Measurements from ENCODE around the gene SYP.
A peak's percentile ranks its signal among the peaks of the same experiment; 100 is the strongest.

SYP gene

DNA sequence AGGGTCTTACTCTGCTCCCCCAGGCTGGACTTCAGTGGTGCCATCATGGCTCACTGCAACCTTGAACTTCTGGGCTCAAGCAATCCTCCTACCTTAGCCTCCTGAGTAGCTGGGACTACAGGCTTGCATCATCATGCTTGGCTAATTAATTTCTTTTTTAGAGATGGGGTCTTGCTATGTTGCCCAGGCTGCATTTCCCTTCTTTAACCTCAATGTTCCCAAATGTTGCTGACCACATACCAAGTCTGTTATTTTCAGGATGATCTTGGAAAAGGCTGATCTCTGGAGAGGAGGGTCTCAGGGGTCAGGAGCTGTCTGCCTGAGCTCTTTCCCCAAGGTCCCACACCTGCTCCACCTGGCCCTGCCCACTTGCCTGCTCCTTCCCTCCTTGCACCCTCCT, 20.1 kb upstream of the SYP start:
- DNase-seq: no peak

DNA sequence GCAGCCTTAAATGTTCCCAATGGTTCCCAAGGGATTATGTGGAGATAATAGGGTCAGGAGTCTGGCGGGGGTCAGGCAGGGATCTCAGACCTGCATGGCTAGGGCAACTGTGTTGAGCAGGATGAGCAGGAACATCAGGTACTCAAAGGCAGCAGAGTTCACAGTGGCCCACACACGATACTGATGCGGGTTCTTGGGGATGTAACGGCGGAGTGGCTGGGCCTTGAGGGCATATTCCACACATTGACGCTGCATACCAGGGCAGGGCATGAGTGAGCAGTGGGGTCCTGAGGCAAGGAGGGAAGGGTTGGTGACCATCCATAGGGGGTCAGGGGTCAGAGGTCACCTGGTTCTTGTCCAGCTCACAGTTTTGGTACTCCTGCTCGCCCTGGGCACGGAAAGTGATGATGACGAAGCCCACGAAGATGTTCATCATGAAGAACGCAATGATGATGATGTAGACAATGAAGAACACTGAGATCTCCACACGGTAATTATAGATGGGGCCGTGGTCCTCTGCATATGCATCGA, 15.1 kb upstream of the SYP start:
- DNase-seq: no peak

DNA sequence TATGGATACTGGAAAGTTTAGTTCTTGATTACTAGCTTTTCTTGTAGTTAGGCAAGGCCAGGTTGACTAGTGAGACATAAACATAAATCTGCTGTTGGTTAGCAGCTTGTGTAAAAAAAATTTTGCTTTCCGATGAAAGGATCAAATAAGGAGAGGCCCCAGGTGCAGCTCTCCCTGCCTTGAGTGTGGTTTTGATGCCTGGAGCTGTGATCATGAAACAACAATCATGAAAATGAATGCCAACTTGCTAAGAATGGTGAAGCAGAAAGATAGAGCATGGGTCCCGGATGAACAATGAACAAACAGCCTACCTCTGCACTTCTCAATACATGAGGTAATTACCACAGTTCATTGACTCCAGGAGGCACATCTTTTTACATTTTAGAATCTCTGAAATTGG, 14.4 kb upstream of the SYP start:
- no peak for DNase-seq

DNA sequence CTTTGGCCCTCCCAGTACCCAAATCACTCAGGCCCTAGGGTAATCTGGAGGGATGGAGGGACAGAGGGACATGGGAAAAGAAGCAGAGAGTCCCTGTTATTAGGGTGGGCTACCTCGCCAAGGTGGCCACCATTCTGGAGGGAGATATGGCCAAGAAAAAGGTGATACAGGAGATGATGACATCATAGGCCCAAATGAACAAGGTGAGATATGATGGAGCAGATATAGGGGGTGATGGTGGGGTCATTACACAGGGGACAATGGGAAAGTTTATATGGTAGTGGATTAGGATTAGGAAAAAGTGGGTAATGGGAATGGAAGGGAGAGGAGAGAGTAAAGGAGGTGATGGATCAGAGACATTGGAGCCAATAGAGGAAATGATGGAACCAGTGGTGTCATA, 12.9 kb upstream of the SYP start:
- DNase-seq: no peak

DNA sequence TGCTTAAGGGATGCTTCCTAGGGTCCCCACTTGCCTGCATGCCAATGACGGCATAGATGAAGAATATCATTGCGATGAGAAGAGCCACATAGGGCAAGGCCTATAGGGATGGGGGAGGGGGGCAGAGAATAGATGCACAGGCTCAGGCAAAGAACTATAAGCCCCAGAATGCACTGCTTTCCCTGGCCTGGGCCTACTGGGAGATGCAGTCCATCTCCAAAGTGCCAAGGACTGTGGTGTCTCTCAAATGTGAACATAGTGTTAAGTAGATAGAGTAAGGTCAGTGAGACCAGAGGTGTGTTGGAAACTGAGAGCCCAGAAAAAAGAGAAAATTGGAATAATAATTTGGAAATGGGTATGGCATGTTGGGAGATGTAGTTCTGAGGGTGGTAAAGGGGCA, 12.2 kb upstream of the SYP start:
- no peak for DNase-seq

DNA sequence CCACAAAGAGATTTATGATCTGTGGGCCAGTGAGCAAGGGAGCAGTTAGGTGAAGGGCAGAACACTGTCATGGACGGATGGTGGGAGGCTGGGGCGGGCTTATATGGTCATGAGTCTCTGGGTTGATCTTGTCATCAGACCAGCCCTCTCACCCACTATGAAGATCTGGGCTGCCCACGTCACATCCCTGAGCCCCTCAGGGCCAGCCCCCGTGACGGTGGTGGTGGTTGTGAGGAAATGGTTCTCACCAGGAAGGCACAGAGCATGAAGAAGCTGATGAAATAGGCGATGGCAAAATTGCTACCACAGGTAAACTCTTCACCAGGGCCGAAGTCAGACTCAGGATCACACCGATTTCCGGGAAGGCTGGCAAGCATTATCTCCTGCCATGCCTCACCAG, 11.1 kb upstream of the SYP start:
- DNase-seq: no peak

DNA sequence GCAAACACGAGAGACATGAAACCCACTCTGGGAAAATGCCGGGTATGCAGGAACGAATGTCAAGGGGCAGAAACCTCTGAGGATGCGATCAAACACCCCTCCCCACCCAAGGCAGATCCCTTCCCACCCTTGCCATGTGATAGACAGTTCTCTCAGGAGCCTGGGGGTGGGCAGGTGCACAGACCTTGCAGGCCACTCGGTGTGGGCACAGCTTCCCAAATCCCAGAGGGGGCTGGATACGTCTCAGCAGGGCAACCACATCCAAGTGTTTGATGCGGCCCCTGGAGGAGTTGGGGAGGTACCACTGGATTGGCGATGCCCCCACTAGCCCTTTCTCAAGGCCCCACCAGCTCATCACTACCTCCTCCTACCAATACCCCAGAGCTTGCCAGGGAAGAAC, 10.4 kb upstream of the SYP start:
- no peak for DNase-seq

DNA sequence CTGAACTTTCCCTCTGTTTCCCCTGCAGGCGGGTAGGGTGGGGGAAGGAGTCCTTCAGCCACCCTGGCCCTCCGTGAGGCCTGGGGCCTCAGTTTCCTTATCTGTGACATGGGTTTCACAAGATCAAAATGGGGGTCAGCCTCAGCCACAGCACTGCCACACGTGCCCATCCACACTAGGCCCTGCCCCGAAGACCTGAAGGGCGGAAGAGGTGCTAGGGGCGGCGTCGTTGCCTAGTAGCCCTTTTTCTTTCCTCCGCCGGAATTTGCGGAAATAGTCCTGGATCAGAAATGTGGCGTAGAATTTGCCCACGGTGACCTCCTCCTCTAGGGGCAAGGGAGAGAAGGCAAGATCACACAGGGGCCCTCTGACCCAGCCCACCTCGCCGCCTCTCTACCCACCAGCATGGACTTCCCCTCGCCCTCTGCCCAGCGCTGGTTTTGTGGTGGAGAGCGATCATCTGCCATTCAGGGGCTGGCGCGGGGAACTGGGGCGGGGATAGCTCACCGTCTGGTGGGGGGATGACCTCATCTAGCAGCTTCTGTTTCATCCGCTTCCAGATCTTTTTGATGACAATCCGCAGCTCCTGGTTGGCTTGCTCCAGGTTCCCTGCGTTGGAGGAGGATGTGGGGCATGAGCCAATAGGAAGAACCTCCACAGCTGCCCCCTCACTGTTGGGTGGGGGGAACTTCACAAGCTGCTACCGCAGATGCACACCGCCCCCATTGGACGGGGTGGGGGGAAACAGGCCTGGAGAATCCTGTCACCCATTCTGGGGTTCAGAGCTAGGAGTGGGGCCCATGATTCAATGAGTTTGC, 9.7 kb upstream of the SYP start:
- DNase-seq: no peak

DNA sequence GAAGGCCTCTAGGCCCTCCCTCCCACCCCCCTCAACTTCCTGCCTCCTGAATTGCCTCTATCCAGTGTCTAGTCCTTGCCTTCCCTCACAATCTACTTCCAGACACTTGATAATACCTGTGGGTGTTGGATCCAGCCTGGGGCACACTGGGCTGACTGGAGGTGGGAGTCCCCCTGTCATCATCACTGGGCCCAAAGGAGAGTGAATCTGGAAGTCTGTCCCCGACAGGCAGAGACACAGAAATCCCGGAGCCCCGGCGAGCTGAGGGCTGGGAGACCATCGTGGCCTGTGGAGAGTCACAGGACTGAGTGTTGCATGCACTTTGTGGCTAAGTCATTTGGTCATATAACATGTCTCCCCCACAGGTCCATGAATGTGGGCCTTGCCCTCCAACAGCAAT, 8.4 kb upstream of the SYP start:
- DNase-seq: no peak

DNA sequence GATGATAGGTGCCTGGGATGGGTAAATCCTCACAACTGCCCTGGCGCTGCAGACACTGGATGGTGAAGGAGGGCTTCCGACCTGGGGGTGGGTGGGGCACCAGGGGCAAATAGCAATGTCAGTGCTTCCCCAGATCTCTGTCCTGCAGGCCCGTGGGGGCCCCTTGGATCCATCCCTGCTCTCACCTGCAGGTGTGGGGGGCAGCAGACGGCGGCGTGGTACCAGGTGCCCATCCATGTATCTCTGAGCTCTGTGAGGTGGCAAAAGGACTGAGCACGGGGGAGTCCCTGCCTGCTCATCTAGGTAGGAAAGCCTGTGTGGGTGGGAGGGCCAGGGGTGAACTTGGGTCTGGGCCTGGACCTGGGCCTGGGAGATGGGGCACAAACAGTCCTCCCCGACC, 6.5 kb upstream of the SYP start:
- DNase-seq: no peak

DNA sequence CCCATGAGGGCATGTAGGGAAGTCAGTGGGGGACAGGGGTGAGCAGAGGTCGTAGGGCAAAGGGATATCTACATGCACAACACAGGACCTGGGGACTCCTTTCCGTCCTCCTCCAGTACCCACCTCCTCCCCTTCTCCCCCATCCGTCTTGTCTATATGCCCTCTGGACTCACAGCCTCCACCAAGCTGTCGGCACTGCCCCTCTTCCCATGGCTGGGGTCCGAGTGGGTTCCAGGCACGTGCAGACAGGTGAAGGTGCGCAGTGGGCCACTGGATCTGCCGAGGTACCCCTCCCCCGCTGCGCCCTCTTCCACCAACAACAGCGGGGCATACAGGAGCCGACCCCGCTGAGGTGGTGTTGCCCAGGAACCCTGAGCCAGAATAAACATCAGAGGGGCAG, 5.5 kb upstream of the SYP start:
- no peak for DNase-seq

DNA sequence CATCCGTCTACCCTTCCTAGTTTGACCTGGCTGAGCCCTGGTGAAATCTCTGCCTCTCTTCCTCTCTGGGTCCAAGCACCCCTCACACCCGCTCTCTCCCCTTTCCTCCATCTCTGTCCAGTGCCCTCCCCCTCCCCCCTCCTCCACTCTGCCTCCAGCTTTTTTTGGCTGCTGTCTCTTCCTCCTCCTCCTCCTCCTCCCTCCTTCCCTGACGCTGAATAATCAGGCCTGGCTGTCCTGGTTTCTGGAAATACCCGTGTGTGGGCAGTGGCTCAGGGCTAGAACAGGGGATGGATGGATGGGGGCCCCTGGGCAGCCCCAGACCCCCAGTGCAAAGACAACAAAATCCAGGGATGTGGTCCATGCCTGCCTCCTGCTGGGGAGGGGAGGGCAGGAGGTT, 4.7 kb upstream of the SYP start:
- no peak for DNase-seq

DNA sequence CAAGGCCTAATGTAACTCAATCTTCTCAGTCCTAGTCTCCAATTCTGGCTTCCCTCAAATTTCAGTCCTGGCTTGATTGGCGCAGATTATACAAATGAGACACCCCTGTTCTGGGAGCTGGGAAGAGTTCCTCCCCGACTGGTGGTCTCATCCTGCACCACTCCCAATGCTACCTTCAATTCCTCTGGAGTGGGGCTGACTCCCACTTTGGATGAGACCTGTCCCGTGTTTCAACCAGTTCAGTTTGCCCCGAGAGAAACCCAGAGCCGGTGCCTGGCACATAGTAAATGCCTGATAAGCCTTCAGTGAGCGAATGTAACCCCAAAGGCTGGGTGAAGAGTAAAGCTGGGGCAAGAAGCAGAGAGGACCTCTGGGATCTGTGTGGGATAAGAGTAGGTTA, 4.0 kb upstream of the SYP start:
- DNase-seq: no peak

DNA sequence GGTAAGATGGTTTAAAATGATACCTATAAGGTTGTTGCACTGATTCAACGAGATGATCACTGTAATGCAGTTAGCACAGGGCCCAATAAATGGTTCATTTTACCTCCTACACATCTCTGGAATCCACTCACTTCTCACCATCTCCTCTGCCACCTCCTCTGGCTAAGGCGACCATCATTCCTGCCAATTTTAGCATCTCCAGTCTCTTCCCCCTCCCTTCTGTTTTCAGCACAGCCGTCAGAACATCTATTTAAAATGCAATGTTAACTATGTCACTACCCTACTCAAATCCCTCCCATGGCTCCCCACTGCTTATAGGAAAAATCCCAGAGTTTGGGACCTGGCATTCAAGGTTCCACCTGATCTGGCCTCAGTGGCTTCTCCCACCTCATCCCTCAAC, 3.5 kb upstream of the SYP start:
- DNase-seq: no peak

DNA sequence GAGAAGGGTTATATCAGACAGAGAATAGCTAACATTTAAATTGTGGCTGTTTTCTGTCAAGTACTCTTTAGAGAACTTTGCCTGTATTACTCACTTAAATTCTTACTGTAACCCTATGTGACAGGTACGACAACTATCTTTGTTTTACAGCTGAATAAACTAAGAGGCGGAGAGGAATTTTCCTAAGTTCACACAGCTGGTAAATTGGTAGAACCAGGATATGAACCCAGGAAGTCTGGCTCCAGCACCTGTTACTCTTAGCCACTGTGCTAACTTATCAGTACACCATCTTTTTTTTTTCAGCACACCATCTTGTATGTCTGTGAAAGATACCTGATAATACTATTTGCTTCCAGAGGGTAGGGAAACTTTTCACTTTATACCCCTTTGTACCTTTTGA, 2.0 kb upstream of the SYP start:
- no peak for DNase-seq

DNA sequence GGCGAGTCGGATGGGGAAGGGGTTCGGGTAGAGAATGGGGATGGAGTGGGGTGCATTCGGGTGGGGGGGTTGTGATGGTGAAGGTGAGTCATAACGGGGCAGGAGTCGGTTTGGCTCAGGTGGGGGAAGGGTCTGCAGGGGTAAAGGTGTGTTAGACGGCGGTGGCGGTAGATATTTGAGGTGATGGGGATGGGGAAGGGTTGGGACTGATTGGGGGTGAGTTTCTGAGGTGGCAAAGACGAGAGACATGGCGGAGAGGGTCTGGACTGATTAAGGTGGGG, 738 bp downstream of the SYP start:
- DNase-seq: no peak

DNA sequence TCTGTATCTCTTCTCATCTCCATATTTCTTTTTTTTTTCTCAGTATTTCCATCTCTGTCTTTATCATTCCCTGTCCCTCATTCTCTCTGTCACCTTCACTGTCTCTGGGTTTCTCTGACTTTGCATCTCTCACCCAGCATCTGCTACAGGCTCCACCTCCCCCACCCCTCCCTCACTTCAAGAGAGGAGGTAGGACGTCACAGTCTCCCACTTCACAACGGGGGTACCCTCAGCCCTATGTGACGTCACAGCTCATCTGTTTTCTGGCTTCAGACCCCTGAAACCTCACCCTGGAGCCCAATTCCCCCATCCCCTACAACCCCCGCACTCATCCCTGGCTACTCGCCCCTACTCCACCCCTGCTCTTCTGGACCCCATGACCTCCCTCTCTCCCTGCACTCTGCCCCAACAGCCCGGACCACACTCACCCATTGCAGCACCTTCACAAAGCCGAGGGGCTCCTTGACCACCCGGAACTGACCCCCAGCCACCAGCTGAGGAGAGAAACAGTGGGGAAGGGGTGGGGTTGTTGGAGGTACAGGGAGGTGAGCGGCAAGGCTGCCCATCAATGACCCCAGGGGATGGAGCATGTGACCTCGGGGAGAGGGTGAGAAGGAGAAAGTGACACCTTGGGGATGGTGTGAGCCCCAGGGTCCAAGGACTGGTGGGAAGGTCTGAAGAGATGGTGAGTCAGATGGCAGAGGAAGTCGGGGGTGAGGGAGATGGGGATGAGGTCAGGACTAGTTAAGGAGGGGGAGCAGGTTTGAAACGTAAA, 1.3 kb downstream of the SYP start:
- DNase-seq: no peak

DNA sequence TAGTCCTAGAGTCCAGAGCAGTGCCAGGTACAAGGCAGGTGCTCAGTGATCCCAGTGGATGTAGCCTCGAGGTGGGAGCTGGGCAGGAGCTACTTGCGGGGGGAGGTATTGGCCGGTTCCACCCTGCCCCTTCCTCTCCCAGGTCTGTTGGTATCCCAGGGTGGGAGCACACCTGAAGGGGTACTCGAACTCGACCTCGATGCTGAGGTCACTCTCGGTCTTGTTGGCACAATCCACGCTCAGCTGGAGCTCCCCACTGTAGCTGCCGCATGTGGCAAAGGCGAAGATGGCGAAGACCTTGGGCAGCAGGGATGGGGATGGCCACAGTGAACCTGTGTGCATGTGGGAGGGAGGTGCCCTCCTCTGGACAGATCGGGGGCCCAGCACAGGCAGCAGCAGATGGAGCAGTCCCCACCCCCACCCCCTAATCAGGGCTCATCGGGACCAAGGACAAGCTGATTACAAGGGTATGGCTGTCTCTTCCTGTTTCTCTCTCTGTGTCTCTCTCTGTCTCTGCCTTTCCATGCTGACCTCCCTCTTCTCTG, 2.4 kb downstream of the SYP start:
- no peak for DNase-seq

DNA sequence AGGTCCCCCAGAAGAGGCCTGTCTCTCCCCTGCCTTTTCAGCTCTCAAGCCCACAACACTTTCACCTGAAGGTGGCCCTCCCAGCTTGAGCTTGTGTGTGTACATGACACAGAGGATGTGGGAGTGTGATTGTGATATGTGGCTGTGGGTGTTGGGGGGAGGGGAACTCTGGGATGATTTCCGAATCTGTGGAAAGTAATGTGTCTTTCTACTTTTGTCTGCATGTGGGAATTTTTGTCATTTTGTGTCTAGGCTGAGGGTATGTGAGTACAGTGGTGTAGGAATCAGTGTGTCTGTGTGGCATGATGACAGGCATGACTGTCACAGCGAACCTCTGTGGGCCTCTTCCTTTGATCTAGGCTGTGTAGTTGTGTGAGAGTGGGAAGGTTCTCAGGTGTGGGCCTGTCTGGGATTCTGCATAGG, 6.4 kb downstream of the SYP start:
- no peak for DNase-seq

DNA sequence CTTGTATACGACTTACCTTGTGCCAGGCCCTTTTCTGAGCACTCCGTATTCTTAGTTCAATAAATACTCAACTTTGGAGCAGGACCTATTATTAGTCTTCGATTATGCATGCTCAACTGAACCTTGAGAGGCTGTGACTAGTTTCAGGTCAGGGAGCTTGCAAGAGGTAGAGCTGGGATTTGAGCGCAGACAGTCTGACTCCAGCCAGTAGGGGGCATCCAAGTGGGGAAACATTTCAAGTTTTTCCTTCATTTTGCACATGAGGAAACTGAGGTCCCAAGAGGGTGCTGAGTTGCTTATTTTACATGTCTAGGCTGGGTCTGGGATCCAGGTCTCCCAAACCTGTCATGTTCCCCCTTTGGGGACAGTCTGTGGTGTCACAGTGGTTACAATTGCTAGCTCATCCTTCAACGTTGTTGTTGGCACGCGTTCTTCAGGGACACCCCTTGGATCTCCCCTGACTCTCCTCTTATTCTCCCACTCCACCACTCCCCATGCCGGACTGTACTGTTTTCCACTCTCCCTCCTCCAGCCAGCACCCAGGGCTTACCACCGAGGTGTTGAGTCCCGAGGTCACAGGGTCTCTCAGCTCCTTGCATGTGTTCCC, 7.2 kb downstream of the SYP start:
- DNase-seq: no peak

DNA sequence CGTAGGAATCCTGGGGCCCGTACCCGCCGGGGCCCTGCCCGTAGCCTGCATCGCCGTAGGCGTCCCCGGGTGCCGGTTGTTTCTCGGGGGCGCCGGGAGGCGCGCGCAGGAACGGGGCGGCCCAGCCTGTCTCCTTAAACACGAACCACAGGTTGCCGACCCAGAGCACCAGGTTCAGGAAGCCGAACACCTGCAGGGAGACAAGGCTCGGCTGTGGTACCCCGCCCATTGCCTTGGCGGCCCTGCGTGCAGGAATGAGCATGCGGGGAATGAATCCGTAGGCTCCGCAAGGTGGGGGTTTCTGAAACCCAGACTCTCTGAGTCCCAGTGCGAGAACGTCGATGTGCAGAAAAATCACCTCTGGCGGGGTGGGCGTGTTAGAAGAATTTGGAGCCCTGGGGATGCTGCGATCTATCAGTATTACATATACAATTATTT, 8.4 kb downstream of the SYP start:
- no peak for DNase-seq

DNA sequence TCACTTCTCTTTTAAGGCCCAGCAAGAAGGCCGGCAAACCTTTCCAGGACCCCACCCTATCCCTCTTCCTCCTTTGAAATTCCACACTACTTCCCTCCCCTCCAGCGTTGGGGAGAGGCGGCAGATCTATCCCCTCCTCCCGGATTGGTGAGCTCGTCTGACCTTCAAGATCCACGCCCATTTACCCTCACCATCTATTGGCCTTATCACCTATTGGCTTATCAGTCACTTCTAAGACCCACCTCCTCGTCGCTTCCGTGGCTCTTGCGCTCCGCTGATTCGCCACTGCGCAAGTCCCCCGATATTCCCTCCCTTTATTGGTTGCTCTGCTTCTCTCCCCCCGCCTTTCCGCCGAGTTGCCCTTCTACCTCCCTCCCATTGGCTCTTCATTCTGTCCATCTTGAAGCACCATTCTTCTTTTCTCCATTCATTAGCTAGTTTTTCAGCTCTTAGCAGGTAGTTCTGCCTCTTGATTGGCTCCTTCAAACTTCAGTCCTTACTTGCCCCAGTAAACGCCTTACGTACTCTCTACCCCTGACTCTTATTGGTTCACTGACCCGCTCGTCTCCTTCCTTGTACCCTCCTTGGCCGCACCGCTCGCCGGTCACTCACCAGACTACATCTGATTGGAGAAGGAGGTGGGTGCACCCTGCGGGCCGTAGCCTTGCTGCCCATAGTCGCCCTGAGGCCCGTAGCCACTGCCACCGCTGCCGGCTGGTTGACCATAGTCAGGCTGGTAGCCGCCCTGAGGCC, 9.0 kb downstream of the SYP start:
- peak; percentile 92 for DNase-seq

DNA sequence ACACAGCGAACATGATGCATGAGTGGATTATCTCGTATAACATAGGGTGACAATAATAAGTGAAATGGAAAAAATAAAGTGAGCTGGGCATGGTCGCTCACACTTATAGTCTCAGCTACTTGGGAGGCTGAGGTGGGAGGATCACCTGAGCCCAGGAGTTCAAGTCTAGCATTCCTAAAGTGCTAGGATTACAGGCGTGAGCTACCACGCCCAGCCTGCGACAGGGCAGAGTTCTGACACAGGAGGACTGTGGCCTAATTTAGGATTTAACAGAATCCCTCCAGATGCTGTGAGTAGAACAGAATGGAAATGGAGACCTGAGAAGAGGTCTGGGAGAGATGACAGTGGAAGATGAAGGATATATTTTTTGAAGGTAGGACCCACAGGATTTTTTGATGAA, 10.4 kb downstream of the SYP start:
- DNase-seq: no peak

Measured in central memory CD4-positive, alpha-beta T cell (primary cell).